GM12878 (cell line): ENCODE results near the gene PAN3. TPM values are rescaled to one million over a fixed set of nuclear protein-coding genes. Genes with fewer than 3 reads are reported as not detected.
A peak's percentile ranks its signal among the peaks of the same experiment; 100 is the strongest.

Experiments used
- ATF7 ChIP-seq: fragments of 450-650 bp; IDR thresholded peaks from 2 replicates; pipeline ENCODE4 v1.6.1; 2016; ENCODE audit warnings: low read depth, mild to moderate bottlenecking
- BCL11A ChIP-seq: IDR thresholded peaks from 2 replicates; pipeline ENCODE4 v1.6.1; 2011; ENCODE audit warnings: low read depth, low read length
- BCL3 ChIP-seq: IDR thresholded peaks from 2 replicates; pipeline ENCODE4 v1.6.1; 2011; ENCODE audit warnings: borderline replicate concordance, low read depth, mild to moderate bottlenecking, moderate library complexity, low read length; ENCODE audit not compliant: insufficient read depth, poor library complexity, severe bottlenecking
- BMI1 ChIP-seq: fragments of 450-650 bp; IDR thresholded peaks from 2 replicates; pipeline ENCODE4 v1.6.1; 2016; ENCODE audit warnings: mild to moderate bottlenecking, moderate library complexity, borderline replicate concordance
- CBX5 ChIP-seq: sonication (generic); IDR thresholded peaks from 2 replicates; pipeline ENCODE4 v1.6.1; 2016; ENCODE audit warnings: low read depth, moderate library complexity, mild to moderate bottlenecking, inconsistent platforms
- DPF2 ChIP-seq: fragments of 450-650 bp; IDR thresholded peaks from 2 replicates; pipeline ENCODE4 v1.6.1; 2017; ENCODE audit warnings: mild to moderate bottlenecking
- E2F4 ChIP-seq: IDR thresholded peaks from 2 replicates; pipeline ENCODE4 v1.6.1; 2012; ENCODE audit warnings: low read depth, low read length, improper control_type of control experiment
- ELK1 ChIP-seq: IDR thresholded peaks from 2 replicates; pipeline ENCODE4 v1.6.1; 2012; ENCODE audit warnings: low read depth, low read length, improper control_type of control experiment
- FOXK2 ChIP-seq: fragments of 450-650 bp; IDR thresholded peaks from 2 replicates; pipeline ENCODE4 v1.6.1; 2017; ENCODE audit warnings: mild to moderate bottlenecking, moderate library complexity
- JUNB ChIP-seq: IDR thresholded peaks from 2 replicates; pipeline ENCODE4 v1.6.1; 2016; ENCODE audit warnings: antibody characterized with exemption, mild to moderate bottlenecking
- KAT2A ChIP-seq: conservative IDR thresholded peaks from 2 replicates; pipeline ENCODE4 v1.6.1; 2011; ENCODE audit warnings: low read depth, low read length; ENCODE audit not compliant: control insufficient read depth
- MEF2B ChIP-seq: fragments of 450-650 bp; IDR thresholded peaks from 2 replicates; pipeline ENCODE4 v1.6.1; 2018; ENCODE audit warnings: mild to moderate bottlenecking, moderate library complexity; ENCODE audit not compliant: partially characterized antibody, poor library complexity, severe bottlenecking
- MTA3 ChIP-seq: IDR thresholded peaks from 2 replicates; pipeline ENCODE4 v1.6.1; 2012; ENCODE audit warnings: low read length, inconsistent platforms, borderline replicate concordance
- NFXL1 ChIP-seq: fragments of 450-650 bp; IDR thresholded peaks from 2 replicates; pipeline ENCODE4 v1.6.1; 2017; ENCODE audit warnings: antibody characterized with exemption, mild to moderate bottlenecking, borderline replicate concordance
- NKRF ChIP-seq: fragments of 450-650 bp; conservative IDR thresholded peaks from 2 replicates; pipeline ENCODE4 v1.6.1; 2017; ENCODE audit warnings: mild to moderate bottlenecking, moderate library complexity
- PML ChIP-seq: IDR thresholded peaks from 2 replicates; pipeline ENCODE4 v1.6.1; 2012; ENCODE audit warnings: low read length, inconsistent platforms
- POLR2AphosphoS2 ChIP-seq: IDR thresholded peaks from 2 replicates; pipeline ENCODE4 v1.6.1; 2011; ENCODE audit warnings: low read depth, mild to moderate bottlenecking, low read length, improper control_type of control experiment, moderate library complexity
- POLR2AphosphoS5 ChIP-seq: IDR thresholded peaks from 2 replicates; pipeline ENCODE4 v1.6.1; 2011; ENCODE audit warnings: mild to moderate bottlenecking, low read length, inconsistent platforms
- SKIL ChIP-seq: fragments of 450-650 bp; IDR thresholded peaks from 2 replicates; pipeline ENCODE4 v1.6.1; 2017; ENCODE audit warnings: mild to moderate bottlenecking, low read depth, inconsistent platforms; ENCODE audit not compliant: poor library complexity, severe bottlenecking
- SMARCA5 ChIP-seq: fragments of 450-650 bp; IDR thresholded peaks from 2 replicates; pipeline ENCODE4 v1.6.1; 2017; ENCODE audit warnings: mild to moderate bottlenecking
- STAT1 ChIP-seq: fragments of 450-650 bp; conservative IDR thresholded peaks from 2 replicates; pipeline ENCODE4 v1.6.1; 2014; ENCODE audit warnings: antibody characterized with exemption, mild to moderate bottlenecking
- SUZ12 ChIP-seq: fragments of 200-600 bp; sonication (generic); IDR thresholded peaks from one replicate; pipeline ENCODE4 v1.6.1; 2018; ENCODE audit warnings: antibody characterized with exemption, mild to moderate bottlenecking; ENCODE audit not compliant: unreplicated experiment
- TBL1XR1 ChIP-seq: IDR thresholded peaks from 2 replicates; pipeline ENCODE4 v1.6.1; 2012; ENCODE audit warnings: low read depth, low read length, improper control_type of control experiment
- polyA plus RNA-seq, 11 experiments: library from polyadenylated mRNA; depleted of rRNA in 4 of 11; unstranded in 6 of 11; stranded (reverse) in 5 of 11; fragments of >200 nt; fragmentation: Nextera tagmentation in 4 of 11; fragmentation: Illumina TruSeq in 1 of 11; extraction: Ambion mirVana in 4 of 11; extraction: Trizol in 1 of 11; gene quantifications; 1 replicate in 1 of 11; 2 replicates in 10 of 11; pipeline versions ENCODE4 v1.2.1 to v1.2.3, GENCODE V29; 2011 to 2016; ENCODE audit warnings: inconsistent platforms in 2 of 11, missing spikeins in 2 of 11, low read depth in 1 of 11
- total RNA-seq, 4 experiments: library from RNA; depleted of rRNA in 3 of 4; stranded (reverse); fragments of >200 nt in 3 of 4; fragmentation: Illumina TruSeq in 1 of 4; extraction: Trizol in 1 of 4; gene quantifications; 2 replicates each; pipeline versions ENCODE4 v1.2.1 to v1.2.3, GENCODE V29; 2013 to 2021
- TF ChIP-seq, protein P1 (sequence below): fragments of 450-650 bp; IDR thresholded peaks from 2 replicates; pipeline ENCODE4 v1.6.1; 2014; ENCODE audit warnings: mild to moderate bottlenecking

The PAN3 gene
- total and polyA plus RNA-seq, 10 of the 15 experiments (the other 5 are each of a cell fraction or from before 2014, with no cell fraction given) = 13.0 to 33.3 (median 19.9) TPM

DNA sequence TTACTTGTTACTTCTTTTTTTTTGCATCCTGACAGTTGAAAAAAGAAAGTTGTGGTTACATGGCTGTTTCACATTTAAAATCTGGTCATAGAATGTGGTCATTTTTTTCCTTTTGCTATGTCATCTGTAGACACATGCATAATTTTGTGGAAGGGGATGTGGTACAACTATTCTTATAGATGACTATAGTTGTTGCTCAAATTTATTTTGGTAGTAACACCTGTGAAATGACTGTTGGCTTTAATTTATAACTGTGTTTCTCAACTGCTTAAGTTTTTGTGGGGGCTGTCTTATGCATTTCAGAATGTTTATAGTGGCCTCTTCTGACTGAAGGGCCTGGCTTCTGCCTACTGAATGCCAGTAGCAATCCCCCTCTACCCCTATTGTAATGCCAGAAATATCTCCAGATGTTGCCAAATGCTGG, 130.5 kb downstream of the PAN3 start (continued):
- TF ChIP-seq E2F4 (no peak), DPF2 (peak; percentile 92), CBX5 (peak; percentile 86; the same call in 1 of the 2 replicates), BCL11A (peak; percentile 90), MTA3 (peak; percentile 100), SUZ12 (no peak), BCL3 (peak; percentile 83), TBL1XR1 (peak; percentile 100), NKRF (no peak), POLR2AphosphoS5 (no peak), PML (peak; percentile 94), ELK1 (no peak), ATF7 (peak; percentile 98), SMARCA5 (peak; percentile 71; the same call in 1 of the 2 replicates), BMI1 (peak; percentile 88), JUNB (peak; percentile 98), STAT1 (no peak), FOXK2 (no peak), SKIL (peak; percentile 98), KAT2A (no peak), MEF2B (peak; percentile 97), NFXL1 (no peak), POLR2AphosphoS2 (no peak)
- TF ChIP-seq, protein P1, sequence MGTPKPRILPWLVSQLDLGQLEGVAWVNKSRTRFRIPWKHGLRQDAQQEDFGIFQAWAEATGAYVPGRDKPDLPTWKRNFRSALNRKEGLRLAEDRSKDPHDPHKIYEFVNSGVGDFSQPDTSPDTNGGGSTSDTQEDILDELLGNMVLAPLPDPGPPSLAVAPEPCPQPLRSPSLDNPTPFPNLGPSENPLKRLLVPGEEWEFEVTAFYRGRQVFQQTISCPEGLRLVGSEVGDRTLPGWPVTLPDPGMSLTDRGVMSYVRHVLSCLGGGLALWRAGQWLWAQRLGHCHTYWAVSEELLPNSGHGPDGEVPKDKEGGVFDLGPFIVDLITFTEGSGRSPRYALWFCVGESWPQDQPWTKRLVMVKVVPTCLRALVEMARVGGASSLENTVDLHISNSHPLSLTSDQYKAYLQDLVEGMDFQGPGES = no peak
